Smooth muscle cell (in vitro differentiated cells): ENCODE results near the gene STYX. TPM values are rescaled to one million over a fixed set of nuclear protein-coding genes. Genes with fewer than 3 reads are reported as not detected.
A peak's percentile ranks its signal among the peaks of the same experiment; 100 is the strongest.

Experiments
- DNase-seq: peaks from one replicate; lab custom pipeline; 2025; ENCODE audit not compliant: unreplicated experiment; lab: John Stamatoyannopoulos, UW
- H2AFZ ChIP-seq: fragments of 200-600 bp; sonication (generic); 2 replicates; pipeline ENCODE4 v1.6.0; 2016; ENCODE audit warnings: antibody characterized with exemption, low read depth, mild to moderate bottlenecking
- H3F3A ChIP-seq: fragments of 200-600 bp; sonication (generic); 2 replicates; pipeline ENCODE4 v1.6.0; 2017; ENCODE audit warnings: antibody characterized with exemption, low read depth
- H3K27ac ChIP-seq: fragments of 200-600 bp; sonication (generic); 2 replicates; pipeline ENCODE4 v1.5.1; 2016; ENCODE audit warnings: low read depth, mild to moderate bottlenecking
- H3K27me3 ChIP-seq: fragments of 200-600 bp; sonication (generic); 2 replicates; pipeline ENCODE4 v1.6.1; 2016; ENCODE audit warnings: low read depth, mild to moderate bottlenecking
- H3K36me3 ChIP-seq: fragments of 200-600 bp; sonication (generic); 2 replicates; pipeline ENCODE4 v1.5.1; 2016; ENCODE audit warnings: low read depth
- H3K4me1 ChIP-seq: fragments of 200-600 bp; sonication (generic); 2 replicates; pipeline ENCODE4 v1.5.1; 2016; ENCODE audit warnings: low read depth
- H3K4me2 ChIP-seq: fragments of 200-600 bp; sonication (generic); 2 replicates; pipeline ENCODE4 v1.6.0; 2016; ENCODE audit warnings: mild to moderate bottlenecking
- H3K4me3 ChIP-seq: fragments of 200-600 bp; sonication (generic); 2 replicates; pipeline ENCODE4 v1.5.1; 2016; ENCODE audit warnings: mild to moderate bottlenecking
- H3K79me2 ChIP-seq: fragments of 200-600 bp; sonication (generic); 2 replicates; pipeline ENCODE4 v1.6.0; 2016; ENCODE audit warnings: low read depth, mild to moderate bottlenecking
- H3K9ac ChIP-seq: fragments of 200-600 bp; sonication (generic); 2 replicates; pipeline ENCODE4 v1.6.0; 2016; ENCODE audit warnings: low read depth
- H3K9me3 ChIP-seq: fragments of 200-600 bp; sonication (generic); replicated peaks from 2 replicates; pipeline ENCODE4 v1.5.1; 2016; ENCODE audit warnings: low read depth
- H4K20me1 ChIP-seq: fragments of 200-600 bp; sonication (generic); 2 replicates; pipeline ENCODE4 v1.6.0; 2016; ENCODE audit warnings: low read depth
- CTCF ChIP-seq: fragments of 200-600 bp; sonication (generic); IDR thresholded peaks from 2 replicates; pipeline ENCODE4 v1.5.1; 2017; ENCODE audit warnings: borderline replicate concordance, mild to moderate bottlenecking, antibody characterized with exemption; ENCODE audit not compliant: insufficient read depth, poor library complexity, severe bottlenecking
- WGBS: methylation state at CpG from one replicate; pipeline ENCODE4 v1.1.7; 2016; ENCODE audit warnings: low lambda C conversion rate; 5-methylcytosine and 5-hydroxymethylcytosine counted together
- polyA plus RNA-seq: library from polyadenylated mRNA; unstranded; fragments of >200 nt; fragmentation: Nextera tagmentation; extraction: Ambion mirVana; gene quantifications from 2 replicates; pipeline ENCODE4 v1.2.1, GENCODE V29; 2016
- total RNA-seq: library from RNA; depleted of rRNA; stranded (reverse); fragments of >200 nt; gene quantifications from 2 replicates; pipeline ENCODE4 v1.2.3, GENCODE V29; 2014

The STYX gene
- total and polyA plus RNA-seq, 2 experiments from 2014 or later, result 8.5 to 17.9 TPM

DNA sequence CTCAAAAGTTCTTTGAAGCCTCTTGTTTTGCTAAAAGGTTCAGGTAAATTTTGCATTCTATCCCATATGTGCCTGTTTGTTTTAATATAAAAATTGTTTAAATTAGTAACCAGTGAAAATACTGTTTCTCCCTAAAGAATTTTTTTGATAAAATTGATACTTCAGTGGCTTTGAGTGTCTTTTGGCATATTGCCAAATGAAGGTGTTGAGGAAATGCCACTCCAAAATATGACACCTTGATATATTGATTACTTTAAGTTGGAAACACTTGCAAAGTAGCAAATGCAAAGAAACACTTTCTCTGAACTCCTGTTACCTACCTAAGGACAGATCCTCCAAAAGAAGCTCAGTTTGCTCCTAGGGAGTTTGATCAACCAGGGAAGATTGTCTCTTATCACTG lies 8.4 kb downstream of the STYX start:
- Histone ChIP-seq H3K36me3 (no peaks in the 10 kb centered on the region), H3F3A (no peaks in the 10 kb centered on the region), H3K4me3 (no peak overlapping the region), H3K9ac (no peak overlapping the region), H3K4me1 (peaks cover 15% of the 10 kb centered on the region), H3K79me2 (peaks cover 58% of the 10 kb centered on the region), H3K4me2 (no peak overlapping the region), H3K27ac (no peak overlapping the region), H3K27me3 (no peaks in the 10 kb centered on the region), H3K9me3 (no peaks in the 10 kb centered on the region), H4K20me1 (peaks cover 9% of the 10 kb centered on the region), H2AFZ (no peak overlapping the region)
- no peak for DNase-seq
- TF ChIP-seq CTCF, result no peak

- H3K36me3 ChIP-seq, result no peaks in the 10 kb centered on the region
- no peak for TF ChIP-seq CTCF
- no peak overlapping the region for H2AFZ ChIP-seq
- peaks cover 47% of the 10 kb centered on the region for H3K79me2 ChIP-seq
- H3F3A ChIP-seq, result no peaks in the 10 kb centered on the region
- H3K4me3 ChIP-seq, result no peak overlapping the region
- no peak overlapping the region for H3K27ac ChIP-seq
- WGBS, result 95% methylated on average over 1 of the region's 1 CpG
- H3K9ac ChIP-seq, result no peak overlapping the region
- no peak overlapping the region for H3K4me2 ChIP-seq
- peaks cover 9% of the 10 kb centered on the region for H3K4me1 ChIP-seq
- peaks cover 9% of the 10 kb centered on the region for H4K20me1 ChIP-seq
- H3K9me3 ChIP-seq, result no peaks in the 10 kb centered on the region
- no peak for DNase-seq
- no peaks in the 10 kb centered on the region for H3K27me3 ChIP-seq
Measured at GRCh38 chr14:52740751-52741150, 10.8 kb downstream of the STYX start.

DNA sequence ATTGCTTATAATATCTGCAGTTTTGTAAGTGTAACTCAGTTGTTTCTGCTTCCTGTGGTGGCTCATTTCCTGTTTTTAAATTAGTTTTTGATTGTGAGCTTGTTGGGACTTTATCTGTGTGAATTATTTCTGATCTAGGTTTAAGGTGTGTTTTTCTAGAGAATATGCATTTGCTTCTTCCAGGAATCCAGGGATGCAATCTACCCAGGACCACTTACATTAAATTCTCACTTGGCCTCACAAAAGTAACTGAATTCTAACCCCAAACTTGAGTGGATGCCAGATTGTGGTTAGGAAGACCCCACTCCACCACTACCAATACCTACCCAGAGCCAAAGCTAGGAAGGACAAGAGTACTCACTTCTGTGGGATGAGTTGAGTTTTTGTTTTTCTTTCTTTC lies 11.9 kb downstream of the STYX start:
- no peak for TF ChIP-seq CTCF
- H3K27me3 ChIP-seq, result no peaks in the 10 kb centered on the region
- no peaks in the 10 kb centered on the region for H3K4me1 ChIP-seq
- H3F3A ChIP-seq, result no peaks in the 10 kb centered on the region
- H3K4me3 ChIP-seq, result no peak overlapping the region
- H3K36me3 ChIP-seq, result no peaks in the 10 kb centered on the region
- peak overlapping the region; percentile 52 for H3K27ac ChIP-seq
- H3K9ac ChIP-seq, result no peak overlapping the region
- H2AFZ ChIP-seq, result no peak overlapping the region
- H3K4me2 ChIP-seq, result no peak overlapping the region
- no peaks in the 10 kb centered on the region for H3K9me3 ChIP-seq
- no peak for DNase-seq
- peaks cover 9% of the 10 kb centered on the region for H4K20me1 ChIP-seq
- H3K79me2 ChIP-seq, result peaks cover 40% of the 10 kb centered on the region

- H3K4me2 ChIP-seq, result no peak overlapping the region
- no peaks in the 10 kb centered on the region for H3K27me3 ChIP-seq
- no peaks in the 10 kb centered on the region for H3K36me3 ChIP-seq
- H3F3A ChIP-seq, result no peaks in the 10 kb centered on the region
- no peaks in the 10 kb centered on the region for H3K9me3 ChIP-seq
- H3K4me1 ChIP-seq, result no peaks in the 10 kb centered on the region
- TF ChIP-seq CTCF, result no peak
- DNase-seq, result no peak
- no peak overlapping the region for H2AFZ ChIP-seq
- H4K20me1 ChIP-seq, result no peaks in the 10 kb centered on the region
- no peak overlapping the region for H3K4me3 ChIP-seq
- no peaks in the 10 kb centered on the region for H3K79me2 ChIP-seq
- H3K9ac ChIP-seq, result no peak overlapping the region
- no peak overlapping the region for H3K27ac ChIP-seq
- WGBS, result 95% methylated on average over 8 of the region's 8 CpGs
Measured at GRCh38 chr14:52748647-52749292, 18.8 kb downstream of the STYX start.
